HG02943 (cell line): ENCODE data around the gene CERCAM.
"Not testable (repeated sequence)": the region's sequence is repeated elsewhere in the genome, so short reads cannot be mapped to it uniquely, and the experiment has no call there.

Experiments used
- ATAC-seq: cut with Tn5 transposase; IDR thresholded peaks from one replicate; pipeline ENCODE4 v1.9.1; 2021; ENCODE audit warnings: mild to moderate bottlenecking, low read depth, moderate library complexity; ENCODE audit not compliant: unreplicated experiment

CERCAM gene

GRCh38 chr9:128415281-128415680 lies 5.4 kb upstream of the CERCAM start:
- no peak for ATAC-seq

DNA sequence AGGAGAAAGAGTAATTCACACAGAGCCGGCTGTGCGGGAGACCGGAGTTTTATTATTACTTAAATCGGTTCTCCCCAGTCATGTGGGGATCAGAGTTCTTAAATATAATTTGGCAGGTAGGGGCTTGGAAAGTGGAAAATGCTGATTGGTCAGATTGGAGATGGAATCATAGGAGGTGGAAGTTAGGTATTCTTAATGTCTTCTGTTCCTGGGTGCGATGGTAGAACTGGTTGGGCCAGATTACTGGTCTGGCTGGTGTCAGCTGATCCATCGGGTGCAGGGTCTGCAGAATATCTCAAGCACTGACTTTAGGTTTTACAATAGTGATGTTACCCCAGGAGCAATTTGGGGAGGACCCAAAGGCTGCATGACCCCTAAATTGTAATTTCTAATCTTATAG lies 4.6 kb upstream of the CERCAM start:
- ATAC-seq = no peak

DNA sequence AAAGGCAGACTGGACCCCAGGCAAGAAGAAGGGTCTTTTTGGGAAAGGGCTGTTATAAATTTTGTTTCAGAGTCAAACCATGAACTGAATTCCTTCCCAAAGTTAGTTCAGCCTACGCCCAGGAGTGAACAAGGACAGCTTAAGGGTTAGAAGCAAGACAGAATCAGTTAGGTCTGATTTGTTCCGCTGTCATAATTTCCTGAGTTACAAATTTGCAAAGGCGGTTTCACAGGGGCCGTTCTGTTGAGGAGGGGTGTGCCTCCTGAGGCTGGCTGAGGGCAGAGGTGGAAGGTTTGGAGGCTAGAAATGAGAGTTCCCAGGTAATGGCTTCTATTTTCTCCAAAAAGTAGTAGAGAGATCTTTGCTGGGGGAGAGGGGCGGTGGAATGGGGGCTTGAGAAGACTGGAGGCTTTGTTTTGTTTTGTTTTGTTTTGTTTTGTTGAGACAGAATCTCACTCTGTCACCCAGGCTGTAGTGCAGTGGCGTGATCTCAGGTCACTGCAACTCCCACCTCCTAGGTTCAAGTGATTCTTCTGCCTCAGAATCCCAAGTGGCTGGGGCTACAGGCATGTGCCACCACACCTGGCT lies 4.1 kb upstream of the CERCAM start:
- no peak for ATAC-seq

DNA sequence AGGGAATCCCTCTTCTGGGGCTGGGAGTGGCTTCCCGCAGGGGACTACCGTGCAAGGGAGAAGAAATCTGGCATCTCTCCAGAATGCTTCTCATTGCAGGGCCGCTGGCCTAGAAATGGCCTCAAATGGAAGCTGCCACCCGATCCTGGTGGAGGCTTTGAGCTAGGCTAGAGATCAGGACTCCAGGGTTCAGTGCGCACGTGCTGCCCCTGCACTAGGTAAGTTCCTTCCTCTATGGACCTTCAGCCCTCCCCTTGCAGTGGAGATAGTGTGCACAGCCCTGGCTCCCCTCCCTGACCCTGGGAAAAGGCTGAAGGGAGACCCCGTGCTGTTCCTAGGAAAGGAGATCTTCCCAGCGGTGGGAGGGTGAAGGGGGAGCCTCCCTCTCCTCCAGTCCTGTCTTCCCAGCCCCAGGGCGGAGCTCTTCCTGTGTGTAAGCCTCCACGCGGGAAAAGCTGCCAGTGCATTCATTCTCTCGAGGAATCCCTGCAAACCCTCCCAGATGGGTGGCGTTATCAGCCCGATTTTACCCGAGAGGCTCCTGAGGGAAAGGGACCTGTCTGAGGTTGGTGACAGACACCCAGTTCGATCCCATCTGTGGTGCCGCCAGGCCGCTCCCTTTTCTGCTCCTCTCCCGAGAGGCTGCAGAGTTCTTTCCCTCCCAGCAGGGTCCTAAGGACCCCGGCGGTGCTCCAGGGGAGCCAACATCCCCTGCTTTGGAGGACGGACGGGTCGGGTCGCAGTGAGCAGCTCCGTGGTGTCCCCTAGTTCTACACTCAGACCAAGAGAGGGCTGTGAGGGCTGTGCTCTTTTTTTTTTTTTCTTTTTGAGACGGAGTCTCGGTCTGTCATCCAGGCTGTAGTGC lies 1.4 kb upstream of the CERCAM start:
- ATAC-seq = no peak

DNA sequence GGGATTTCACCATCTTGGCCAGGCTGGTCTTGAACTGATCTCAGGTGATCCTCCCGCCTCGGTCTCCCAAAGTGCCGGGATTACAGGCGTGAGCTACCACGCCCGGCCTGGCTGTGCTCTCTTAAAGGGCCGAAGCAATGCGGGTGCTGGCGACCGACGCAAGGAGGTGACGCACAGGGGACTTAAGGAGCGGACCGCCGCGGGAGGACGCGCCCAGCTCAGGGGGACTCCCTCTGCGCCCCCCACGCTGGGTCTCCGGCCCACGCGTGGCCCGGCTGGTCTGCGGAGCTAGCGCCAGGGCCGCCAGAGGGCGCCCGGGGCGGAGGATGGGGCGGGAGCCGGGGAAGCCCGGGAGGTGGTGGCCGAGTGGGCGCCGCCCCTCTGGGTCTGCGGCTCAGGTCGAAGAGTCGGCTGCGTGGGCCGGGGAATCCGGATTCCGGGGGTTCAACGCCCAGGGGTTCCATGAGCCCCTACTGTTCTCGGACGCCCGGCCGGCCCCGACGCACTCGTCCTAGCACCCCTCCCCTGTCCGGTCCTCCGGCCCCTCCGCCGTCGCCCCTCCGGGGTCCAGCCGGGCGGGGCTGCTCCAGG lies 502 bp upstream of the CERCAM start:
- ATAC-seq = peak; percentile 52

- no peak for ATAC-seq
Observed at GRCh38 chr9:128421482-128421996, 882 bp downstream of the CERCAM start.

DNA sequence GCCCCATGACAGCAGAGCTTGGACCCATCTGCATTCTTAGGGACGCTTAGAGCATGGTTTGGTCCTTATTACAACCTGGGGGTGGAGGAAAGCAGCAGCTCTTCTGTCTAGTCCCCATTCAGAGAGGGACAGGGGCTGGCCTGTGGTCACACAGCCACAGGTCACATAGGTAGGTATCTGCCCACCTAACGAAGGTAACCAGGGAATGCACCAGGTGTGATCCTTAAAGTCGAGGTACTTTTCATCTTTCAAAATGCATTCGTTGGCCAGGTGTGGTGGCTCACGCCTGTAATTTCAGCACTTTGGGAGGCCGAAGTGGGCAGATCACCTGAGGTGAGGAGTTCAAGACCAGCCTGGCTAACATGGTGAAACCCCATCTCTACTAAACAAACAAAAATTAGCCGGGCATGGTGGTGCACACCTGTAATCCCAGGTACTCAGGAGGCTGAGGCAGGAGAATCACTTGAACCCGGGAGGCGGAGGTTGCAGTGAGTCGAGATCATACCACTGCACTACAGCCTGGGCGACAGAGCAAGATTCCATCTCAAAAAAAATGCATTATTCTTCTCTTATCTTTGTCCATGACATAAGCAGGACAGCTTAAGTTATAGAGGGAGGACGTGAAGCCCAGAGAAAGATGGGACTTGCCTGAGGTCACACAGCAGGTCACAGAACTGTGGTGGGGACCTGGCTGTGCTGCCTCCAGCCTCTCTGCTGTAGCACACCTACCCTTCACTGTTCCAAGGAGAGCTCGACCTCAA lies 1.5 kb downstream of the CERCAM start:
- ATAC-seq = not testable (repeated sequence)

DNA sequence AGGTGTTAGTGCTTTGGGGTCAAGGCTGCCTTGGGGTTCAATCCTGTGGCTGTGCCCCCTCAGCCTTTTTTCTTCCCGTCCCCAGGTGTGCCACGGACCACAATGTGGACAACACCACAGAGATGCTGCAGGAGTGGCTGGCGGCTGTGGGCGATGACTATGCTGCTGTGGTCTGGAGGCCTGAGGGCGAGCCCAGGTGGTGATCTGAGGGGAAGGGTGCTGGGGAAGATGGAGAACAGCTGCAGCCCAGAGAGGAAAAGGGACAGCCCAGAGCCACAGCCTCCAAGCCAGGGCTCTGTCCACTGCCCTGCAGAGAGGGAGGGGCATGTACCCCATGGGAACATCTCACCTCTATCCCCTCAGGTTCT lies 2.1 kb downstream of the CERCAM start:
- ATAC-seq = no peak

GRCh38 chr9:128423356-128423755 lies 2.7 kb downstream of the CERCAM start:
- not testable (repeated sequence) for ATAC-seq

DNA sequence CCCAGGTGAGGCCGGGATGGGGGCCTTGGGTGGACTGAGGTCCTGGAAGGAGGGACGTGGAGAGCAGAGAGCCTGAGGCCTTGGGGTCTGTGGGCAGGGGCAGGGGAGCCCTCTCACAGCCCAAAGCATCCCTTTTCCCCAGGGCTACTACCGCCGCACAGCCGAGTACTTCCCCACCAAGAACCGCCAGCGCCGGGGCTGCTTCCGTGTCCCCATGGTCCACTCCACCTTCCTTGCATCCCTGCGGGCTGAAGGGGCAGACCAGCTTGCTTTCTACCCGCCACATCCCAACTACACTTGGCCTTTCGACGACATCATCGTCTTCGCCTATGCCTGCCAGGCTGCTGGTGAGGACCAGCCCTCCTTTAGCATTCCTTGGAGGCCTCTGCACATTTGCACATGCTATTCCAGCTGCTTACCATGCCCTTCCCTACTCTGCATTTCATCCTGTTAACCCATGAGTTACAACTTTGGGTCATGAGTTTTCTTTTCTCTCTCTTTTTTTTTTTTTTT lies 3.7 kb downstream of the CERCAM start:
- no peak for ATAC-seq

DNA sequence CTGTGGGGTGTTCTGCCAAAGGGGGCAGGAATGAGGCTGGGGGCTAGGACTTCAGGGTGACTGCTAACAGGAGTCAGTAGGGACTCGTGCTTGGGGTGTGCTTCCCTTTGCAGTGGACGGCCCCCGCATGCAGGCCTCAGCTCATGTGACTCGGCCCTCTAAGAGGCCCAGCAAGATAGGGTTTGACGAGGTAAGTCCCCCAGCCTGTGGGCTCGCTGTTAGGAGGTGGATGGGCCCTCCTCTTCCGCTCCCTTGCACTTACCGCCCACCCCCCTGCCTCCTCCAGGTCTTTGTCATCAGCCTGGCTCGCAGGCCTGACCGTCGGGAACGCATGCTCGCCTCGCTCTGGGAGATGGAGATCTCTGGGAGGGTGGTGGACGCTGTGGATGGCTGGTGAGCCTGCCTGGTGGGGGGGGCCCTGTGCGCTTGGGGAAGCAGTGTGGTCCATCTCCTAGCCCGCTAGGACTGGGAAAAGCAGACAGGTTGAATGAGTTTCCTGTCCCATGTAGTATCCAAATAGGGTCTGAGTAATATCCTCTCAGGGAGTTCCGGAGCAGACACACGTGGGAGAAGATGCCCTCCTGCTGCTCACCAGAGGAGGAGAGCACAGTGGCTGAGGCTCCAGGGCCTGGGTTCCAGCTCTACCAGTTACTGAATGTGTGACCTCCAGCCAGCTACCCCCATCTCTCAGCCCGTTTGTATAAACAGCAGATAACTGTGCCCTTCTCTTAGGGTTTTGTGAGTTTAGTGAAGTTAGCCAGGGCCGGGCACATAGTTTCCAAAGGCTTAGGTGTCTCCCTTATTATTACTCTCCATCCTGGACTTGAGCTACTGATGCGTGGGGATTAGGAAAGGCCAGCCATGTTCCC lies 8.2 kb downstream of the CERCAM start:
- no peak for ATAC-seq

DNA sequence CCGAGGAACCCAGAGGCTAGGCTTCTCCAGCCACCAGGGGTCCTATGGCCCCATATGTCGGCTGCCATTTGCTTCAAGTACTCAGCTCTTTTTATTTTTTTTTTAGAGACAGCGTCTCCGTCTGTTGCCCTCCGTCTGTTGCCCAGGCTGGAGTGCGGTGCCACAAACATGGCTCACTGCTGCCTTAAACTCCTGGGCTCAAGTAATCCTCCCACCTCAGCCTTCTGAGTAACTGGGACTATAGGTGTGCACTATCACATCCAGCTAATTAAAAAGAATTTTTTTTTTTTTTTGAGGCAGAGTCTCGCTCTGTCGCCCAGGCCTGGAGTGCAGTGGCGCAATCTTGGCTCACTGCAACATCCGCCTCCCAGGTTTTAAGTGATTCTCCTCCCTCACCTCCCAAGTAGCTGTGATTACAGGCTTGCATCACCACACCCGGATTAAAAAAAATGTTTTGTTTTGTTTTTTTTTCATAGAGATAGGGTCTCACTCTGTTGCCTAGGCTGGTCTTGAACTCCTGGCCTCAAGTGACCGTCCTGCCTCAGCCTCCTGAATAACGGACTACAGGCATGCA lies 8.9 kb downstream of the CERCAM start:
- ATAC-seq = no peak

DNA sequence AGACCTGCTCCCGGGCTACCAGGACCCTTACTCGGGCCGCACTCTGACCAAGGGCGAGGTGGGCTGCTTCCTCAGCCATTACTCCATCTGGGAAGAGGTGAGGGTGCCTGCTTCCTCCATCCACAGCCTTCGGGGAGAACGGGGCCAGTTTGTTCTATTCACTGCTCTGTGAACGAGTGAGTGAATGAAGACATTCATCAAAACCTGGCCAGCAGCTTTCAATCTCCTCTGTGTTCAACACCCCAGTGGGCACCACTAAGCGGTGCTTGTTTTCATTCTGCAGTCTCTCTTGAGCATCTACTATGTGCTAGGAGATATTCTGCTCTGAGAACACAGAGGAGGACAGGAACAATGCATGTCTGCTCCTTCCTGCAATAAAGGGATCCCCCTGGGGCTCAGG lies 10.6 kb downstream of the CERCAM start:
- no peak for ATAC-seq

- no peak for ATAC-seq
Observed at GRCh38 chr9:128434340-128434739, 13.7 kb downstream of the CERCAM start.

DNA sequence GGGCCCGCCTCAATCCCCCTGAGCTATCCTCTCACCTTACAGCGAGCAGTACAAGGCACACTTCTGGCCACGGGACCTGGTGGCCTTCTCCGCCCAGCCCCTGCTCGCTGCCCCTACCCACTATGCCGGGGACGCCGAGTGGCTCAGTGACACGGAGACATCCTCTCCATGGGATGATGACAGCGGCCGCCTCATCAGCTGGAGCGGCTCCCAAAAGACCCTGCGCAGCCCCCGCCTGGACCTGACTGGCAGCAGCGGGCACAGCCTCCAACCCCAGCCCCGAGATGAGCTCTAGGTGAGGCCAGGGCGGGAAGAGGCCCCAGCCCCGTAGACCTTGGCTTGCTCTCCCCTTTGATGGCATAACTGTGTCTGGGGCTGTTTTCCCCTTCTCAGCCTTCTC lies 15.0 kb downstream of the CERCAM start:
- ATAC-seq = no peak

DNA sequence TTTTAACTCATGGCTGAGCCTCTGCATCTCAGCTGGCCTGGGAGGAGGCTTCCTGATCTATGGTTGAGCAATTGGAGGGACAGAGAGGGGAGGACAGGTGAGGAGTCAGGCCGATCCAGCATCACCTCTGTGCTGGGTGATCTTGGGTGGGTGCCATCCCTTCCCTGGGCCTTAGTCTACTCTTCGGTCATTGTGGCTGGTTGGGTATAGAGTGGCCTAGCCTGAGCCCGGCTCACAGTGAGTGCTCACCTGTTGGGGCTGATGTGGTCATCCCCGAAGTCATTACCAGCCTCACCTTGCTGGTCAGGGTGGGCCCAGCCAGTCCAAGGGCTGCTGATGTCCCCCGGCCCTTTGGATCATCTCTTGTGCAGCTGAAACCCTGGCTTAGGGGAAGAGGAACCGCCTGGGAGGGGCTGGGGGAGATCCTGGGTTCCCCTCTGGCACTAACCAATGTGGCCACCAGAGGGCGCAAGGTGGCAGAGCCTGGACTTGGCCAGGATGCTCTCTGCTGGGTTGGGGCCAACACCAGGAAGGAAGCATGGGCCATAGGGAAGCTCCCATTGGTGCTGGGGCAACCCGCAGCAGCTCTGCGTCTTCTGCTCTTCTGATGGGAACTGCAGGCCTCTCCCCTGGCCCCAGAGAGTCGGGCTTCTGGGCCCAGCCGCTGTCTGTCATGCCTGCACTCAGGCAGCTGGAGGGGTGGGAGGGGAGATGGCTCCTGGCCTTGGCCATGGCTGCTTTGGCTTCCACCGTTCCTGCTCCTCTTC lies 17.9 kb downstream of the CERCAM start:
- no peak for ATAC-seq

DNA sequence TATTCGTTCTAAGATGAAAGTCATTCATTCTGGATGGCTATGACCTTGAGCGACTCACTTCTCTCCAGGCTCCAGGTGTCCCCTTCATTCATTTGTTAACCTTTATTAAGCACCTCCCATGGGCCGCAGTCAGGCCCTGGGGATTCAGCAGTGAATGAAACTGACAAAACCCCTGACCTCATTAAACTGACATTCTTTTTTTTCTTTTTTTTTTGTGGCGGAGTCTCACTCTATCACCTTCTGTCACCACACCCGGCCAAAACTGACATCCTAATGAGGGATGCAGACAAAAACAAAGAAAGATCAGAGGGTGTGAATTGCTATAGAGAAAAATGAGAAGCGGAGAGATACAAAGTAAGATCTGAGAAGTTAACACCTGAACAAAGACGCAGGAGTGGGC lies 18.6 kb downstream of the CERCAM start:
- ATAC-seq = no peak

- no peak for ATAC-seq
Observed at GRCh38 chr9:128442150-128442549, 21.5 kb downstream of the CERCAM start.

DNA sequence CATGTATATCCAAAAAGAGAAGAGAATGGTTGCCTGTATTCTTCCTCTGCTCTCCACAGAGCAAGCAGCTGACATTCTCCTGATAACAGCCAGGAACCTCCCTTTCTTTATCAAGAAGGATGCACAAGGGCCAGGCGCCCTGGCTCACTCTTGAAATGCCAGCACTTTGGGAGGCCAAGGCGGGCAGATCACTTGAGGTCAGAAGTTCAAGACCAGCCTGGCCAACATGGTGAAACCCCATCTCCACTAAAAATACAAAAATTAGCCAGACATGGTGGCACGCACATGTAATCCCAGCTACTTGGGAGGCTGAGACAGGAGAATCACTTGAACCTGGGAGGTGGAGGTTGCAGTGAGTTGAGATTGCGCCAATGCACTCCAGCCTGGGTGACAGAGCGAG lies 25.8 kb downstream of the CERCAM start:
- not testable (repeated sequence) for ATAC-seq
